OCI-LY3 (cell line): ENCODE measurements around the gene NOP14.

ENCODE experiments used
- CTCF ChIP-seq: fragments of 200-600, 300-600 bp; sonication (generic); IDR thresholded peaks from 2 replicates; pipeline ENCODE4 v1.5.1; 2014; ENCODE audit warnings: antibody characterized with exemption, low read length, low read depth
- EZH2phosphoT487 ChIP-seq: fragments of 200-600 bp; shearing (Covaris generic); IDR thresholded peaks from 2 replicates; pipeline ENCODE4 v1.6.1; 2018; ENCODE audit warnings: antibody characterized with exemption, mixed run types, low read depth

GRCh38 chr4:2994917-2995316, 31.7 kb upstream of the NOP14 start:
- TF ChIP-seq CTCF (no peak), EZH2phosphoT487 (no peak)
